Measurements from ENCODE around the gene PLXNA2.

DNA sequence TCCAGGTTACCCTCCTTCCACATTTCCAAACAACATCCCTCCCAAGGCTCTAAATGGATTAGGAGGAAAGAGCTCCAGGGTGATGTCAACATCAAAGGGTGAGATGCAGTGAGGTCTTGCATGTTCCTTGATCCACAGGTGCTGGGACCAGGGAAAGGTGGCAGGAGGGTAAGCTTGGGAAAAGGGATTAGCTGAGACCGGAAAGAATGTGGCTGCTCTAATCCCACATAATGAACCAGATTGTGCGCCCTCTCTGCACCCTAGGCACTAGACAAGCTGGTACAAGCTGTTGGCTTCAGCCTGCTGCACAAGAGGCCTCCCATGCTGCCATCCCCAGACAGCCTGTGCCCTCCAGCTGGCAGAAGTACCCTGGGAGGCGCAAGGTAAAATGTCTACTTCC, 34.9 kb downstream of the PLXNA2 start:
- no peak for TF ChIP-seq EZH2 (IDR thresholded peaks at IDR 0.05; ENCODE audit: low read depth)
- TF ChIP-seq, protein P1, sequence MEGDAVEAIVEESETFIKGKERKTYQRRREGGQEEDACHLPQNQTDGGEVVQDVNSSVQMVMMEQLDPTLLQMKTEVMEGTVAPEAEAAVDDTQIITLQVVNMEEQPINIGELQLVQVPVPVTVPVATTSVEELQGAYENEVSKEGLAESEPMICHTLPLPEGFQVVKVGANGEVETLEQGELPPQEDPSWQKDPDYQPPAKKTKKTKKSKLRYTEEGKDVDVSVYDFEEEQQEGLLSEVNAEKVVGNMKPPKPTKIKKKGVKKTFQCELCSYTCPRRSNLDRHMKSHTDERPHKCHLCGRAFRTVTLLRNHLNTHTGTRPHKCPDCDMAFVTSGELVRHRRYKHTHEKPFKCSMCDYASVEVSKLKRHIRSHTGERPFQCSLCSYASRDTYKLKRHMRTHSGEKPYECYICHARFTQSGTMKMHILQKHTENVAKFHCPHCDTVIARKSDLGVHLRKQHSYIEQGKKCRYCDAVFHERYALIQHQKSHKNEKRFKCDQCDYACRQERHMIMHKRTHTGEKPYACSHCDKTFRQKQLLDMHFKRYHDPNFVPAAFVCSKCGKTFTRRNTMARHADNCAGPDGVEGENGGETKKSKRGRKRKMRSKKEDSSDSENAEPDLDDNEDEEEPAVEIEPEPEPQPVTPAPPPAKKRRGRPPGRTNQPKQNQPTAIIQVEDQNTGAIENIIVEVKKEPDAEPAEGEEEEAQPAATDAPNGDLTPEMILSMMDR (conservative IDR thresholded peaks at IDR 0.05): no peak

Measured in PC-9 (cell line).